ENCODE data around the gene TSC22D1. TPM values are rescaled to one million over a fixed set of nuclear protein-coding genes. Genes with fewer than 3 reads are reported as not detected.

TSC22D1 gene
- total RNA-seq, 1 experiment from 2014 or later, result 72.5 TPM

DNA sequence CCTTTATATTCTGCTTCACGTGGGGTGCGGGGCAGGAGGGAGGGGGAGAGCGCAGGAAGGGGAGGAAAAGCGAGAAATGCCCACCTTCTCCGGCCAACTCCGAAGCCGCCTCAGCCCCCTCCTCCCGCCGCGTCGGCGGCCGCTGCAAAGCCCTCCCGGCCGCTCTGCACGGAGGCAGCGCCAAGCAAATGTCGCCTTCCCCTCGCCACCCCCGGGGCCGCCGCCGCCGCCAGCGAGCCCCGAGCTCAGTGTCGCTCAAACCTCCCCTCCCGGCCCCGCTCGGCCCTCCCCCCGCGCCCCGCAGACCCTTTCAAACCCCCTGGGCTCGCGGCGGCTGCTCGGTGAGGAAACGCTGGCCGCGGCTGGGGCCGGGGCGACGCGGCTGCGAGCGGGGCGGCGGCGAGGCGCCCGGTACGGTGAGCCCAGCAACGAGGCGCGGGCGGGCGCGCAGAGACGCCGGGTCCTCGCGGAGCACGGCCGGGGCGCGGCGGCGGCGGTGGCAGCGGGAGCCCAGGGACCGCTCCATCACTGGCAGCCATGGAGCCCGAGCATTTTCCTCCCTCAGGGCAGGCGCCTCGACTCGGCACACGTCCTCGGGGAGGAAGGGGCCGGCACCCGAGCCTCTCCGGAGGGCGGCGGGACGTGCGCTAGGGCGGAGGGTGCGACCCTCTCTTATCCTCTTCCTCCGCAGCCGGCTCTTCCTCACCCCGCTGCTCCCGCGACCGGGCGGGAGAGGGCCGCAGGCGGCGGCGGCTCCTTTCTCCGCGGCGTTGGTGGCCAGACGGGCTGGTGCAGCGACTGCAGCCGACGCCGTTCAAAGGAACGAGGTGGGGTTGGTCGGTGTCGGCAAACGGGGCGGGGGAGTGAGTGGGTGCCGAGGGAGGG, 463 bp upstream of the TSC22D1 start (continued):
- TF ChIP-seq, protein P1, sequence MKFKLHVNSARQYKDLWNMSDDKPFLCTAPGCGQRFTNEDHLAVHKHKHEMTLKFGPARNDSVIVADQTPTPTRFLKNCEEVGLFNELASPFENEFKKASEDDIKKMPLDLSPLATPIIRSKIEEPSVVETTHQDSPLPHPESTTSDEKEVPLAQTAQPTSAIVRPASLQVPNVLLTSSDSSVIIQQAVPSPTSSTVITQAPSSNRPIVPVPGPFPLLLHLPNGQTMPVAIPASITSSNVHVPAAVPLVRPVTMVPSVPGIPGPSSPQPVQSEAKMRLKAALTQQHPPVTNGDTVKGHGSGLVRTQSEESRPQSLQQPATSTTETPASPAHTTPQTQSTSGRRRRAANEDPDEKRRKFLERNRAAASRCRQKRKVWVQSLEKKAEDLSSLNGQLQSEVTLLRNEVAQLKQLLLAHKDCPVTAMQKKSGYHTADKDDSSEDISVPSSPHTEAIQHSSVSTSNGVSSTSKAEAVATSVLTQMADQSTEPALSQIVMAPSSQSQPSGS (CRISPR knock-in tag; IDR thresholded peaks at IDR 0.05; ENCODE audit: borderline replicate concordance, low read depth), result no peak
- TF ChIP-seq ESRRA (CRISPR knock-in tag; IDR thresholded peaks at IDR 0.05; ENCODE audit: borderline replicate concordance) (0 out of 2 replicates have a peak, but pooled peaks have one; percentile 55), MYBL2 (CRISPR knock-in tag; IDR thresholded peaks at IDR 0.05) (0 out of 2 replicates have a peak, but pooled peaks have one; percentile 10), GTF2I (CRISPR knock-in tag; conservative IDR thresholded peaks at IDR 0.05) (no peak), CREM (CRISPR knock-in tag; IDR thresholded peaks at IDR 0.05) (0 out of 2 replicates have a peak, but pooled peaks have one; percentile 23), TP53 (CRISPR knock-in tag; IDR thresholded peaks at IDR 0.05) (no peak), CREB1 (CRISPR knock-in tag; IDR thresholded peaks at IDR 0.05) (no peak), KAT7 (CRISPR knock-in tag; IDR thresholded peaks at IDR 0.05; ENCODE audit: borderline replicate concordance) (0 out of 2 replicates have a peak, but pooled peaks have one; percentile 55), JUN (CRISPR knock-in tag; IDR thresholded peaks at IDR 0.05) (0 out of 2 replicates have a peak, but pooled peaks have one; percentile 46), GABPB1 (CRISPR knock-in tag; IDR thresholded peaks at IDR 0.05) (peak; percentile 51; the same call in 1 of the 2 replicates)
- TF ChIP-seq, protein P2, sequence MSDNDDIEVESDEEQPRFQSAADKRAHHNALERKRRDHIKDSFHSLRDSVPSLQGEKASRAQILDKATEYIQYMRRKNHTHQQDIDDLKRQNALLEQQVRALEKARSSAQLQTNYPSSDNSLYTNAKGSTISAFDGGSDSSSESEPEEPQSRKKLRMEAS (CRISPR knock-in tag; IDR thresholded peaks at IDR 0.05), result peak; percentile 40; the same call in 1 of the 2 replicates
- TF ChIP-seq, protein P3, sequence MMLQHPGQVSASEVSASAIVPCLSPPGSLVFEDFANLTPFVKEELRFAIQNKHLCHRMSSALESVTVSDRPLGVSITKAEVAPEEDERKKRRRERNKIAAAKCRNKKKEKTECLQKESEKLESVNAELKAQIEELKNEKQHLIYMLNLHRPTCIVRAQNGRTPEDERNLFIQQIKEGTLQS (CRISPR knock-in tag; conservative IDR thresholded peaks at IDR 0.05), result no peak
- TF ChIP-seq, protein P4, sequence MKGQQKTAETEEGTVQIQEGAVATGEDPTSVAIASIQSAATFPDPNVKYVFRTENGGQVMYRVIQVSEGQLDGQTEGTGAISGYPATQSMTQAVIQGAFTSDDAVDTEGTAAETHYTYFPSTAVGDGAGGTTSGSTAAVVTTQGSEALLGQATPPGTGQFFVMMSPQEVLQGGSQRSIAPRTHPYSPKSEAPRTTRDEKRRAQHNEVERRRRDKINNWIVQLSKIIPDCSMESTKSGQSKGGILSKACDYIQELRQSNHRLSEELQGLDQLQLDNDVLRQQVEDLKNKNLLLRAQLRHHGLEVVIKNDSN (CRISPR knock-in tag; IDR thresholded peaks at IDR 0.05), result no peak
- TF ChIP-seq, protein P5, sequence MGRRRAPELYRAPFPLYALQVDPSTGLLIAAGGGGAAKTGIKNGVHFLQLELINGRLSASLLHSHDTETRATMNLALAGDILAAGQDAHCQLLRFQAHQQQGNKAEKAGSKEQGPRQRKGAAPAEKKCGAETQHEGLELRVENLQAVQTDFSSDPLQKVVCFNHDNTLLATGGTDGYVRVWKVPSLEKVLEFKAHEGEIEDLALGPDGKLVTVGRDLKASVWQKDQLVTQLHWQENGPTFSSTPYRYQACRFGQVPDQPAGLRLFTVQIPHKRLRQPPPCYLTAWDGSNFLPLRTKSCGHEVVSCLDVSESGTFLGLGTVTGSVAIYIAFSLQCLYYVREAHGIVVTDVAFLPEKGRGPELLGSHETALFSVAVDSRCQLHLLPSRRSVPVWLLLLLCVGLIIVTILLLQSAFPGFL (CRISPR knock-in tag; IDR thresholded peaks at IDR 0.05; ENCODE audit: borderline replicate concordance), result no peak
- TF ChIP-seq, protein P6, sequence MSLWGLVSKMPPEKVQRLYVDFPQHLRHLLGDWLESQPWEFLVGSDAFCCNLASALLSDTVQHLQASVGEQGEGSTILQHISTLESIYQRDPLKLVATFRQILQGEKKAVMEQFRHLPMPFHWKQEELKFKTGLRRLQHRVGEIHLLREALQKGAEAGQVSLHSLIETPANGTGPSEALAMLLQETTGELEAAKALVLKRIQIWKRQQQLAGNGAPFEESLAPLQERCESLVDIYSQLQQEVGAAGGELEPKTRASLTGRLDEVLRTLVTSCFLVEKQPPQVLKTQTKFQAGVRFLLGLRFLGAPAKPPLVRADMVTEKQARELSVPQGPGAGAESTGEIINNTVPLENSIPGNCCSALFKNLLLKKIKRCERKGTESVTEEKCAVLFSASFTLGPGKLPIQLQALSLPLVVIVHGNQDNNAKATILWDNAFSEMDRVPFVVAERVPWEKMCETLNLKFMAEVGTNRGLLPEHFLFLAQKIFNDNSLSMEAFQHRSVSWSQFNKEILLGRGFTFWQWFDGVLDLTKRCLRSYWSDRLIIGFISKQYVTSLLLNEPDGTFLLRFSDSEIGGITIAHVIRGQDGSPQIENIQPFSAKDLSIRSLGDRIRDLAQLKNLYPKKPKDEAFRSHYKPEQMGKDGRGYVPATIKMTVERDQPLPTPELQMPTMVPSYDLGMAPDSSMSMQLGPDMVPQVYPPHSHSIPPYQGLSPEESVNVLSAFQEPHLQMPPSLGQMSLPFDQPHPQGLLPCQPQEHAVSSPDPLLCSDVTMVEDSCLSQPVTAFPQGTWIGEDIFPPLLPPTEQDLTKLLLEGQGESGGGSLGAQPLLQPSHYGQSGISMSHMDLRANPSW (CRISPR knock-in tag; conservative IDR thresholded peaks at IDR 0.05; ENCODE audit: low read depth), result 0 out of 2 replicates have a peak, but pooled peaks have one; percentile 32

DNA sequence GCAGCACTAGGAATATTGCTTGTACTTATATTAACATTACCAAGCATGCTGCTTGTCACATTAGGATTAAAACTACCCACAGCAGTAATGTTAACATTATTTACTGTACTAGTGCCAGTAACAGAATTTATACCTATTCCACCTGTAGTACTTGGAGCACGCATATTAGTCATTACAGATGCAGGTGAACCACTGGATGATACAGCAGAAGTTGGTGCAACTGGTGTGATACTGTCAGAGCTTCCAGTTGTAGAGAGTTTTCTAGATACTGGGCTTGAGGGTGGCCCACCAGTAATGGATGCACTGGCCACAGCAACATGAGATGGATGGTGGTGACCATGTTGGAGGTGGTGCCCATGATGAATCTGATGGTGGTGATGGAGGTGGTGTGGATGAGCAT, 1.1 kb downstream of the TSC22D1 start:
- no peaks in the 10 kb centered on the region for H3K27me3 Mint-ChIP-seq (ENCODE audit: low read depth)
- CTCF ChIA-PET, result interaction anchor here (0.6 to 0.9 kb wide), 5 partner anchors 8 to 97 kb away, joined by 3 to 6 read pairs (median 3); no protein-coding TSS in a partner anchor
- POLR2A ChIA-PET, result interaction anchor here (0.8 kb wide), 1 partner anchor 138 kb away, joined by 3 read pairs; no protein-coding TSS in a partner anchor
- H3K9me3 Mint-ChIP-seq, result no peaks in the 10 kb centered on the region
- peaks cover 25% of the 10 kb centered on the region for H3K36me3 Mint-ChIP-seq
- peak overlapping the region; percentile 67 for H3K27ac Mint-ChIP-seq
- DNase-seq (ENCODE audit: low spot score), result no peak
- peaks cover 55% of the 10 kb centered on the region for H3K4me1 Mint-ChIP-seq
- H3K4me3 Mint-ChIP-seq, result peak overlapping the region; percentile 92
- ATAC-seq, result no peak
- TF ChIP-seq, protein P7, sequence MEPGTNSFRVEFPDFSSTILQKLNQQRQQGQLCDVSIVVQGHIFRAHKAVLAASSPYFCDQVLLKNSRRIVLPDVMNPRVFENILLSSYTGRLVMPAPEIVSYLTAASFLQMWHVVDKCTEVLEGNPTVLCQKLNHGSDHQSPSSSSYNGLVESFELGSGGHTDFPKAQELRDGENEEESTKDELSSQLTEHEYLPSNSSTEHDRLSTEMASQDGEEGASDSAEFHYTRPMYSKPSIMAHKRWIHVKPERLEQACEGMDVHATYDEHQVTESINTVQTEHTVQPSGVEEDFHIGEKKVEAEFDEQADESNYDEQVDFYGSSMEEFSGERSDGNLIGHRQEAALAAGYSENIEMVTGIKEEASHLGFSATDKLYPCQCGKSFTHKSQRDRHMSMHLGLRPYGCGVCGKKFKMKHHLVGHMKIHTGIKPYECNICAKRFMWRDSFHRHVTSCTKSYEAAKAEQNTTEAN (CRISPR knock-in tag; IDR thresholded peaks at IDR 0.05), result no peak
- TF ChIP-seq ESRRA (CRISPR knock-in tag; IDR thresholded peaks at IDR 0.05; ENCODE audit: borderline replicate concordance), result no peak
- no peak for TF ChIP-seq NR1H2 (CRISPR knock-in tag; IDR thresholded peaks at IDR 0.05)
- TF ChIP-seq, protein P1 (CRISPR knock-in tag; IDR thresholded peaks at IDR 0.05; ENCODE audit: borderline replicate concordance, low read depth), result no peak
- TF ChIP-seq, protein P8, sequence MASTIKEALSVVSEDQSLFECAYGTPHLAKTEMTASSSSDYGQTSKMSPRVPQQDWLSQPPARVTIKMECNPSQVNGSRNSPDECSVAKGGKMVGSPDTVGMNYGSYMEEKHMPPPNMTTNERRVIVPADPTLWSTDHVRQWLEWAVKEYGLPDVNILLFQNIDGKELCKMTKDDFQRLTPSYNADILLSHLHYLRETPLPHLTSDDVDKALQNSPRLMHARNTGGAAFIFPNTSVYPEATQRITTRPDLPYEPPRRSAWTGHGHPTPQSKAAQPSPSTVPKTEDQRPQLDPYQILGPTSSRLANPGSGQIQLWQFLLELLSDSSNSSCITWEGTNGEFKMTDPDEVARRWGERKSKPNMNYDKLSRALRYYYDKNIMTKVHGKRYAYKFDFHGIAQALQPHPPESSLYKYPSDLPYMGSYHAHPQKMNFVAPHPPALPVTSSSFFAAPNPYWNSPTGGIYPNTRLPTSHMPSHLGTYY (CRISPR knock-in tag; IDR thresholded peaks at IDR 0.05), result no peak
- TF ChIP-seq ZNF138 (CRISPR knock-in tag; conservative IDR thresholded peaks at IDR 0.05), result no peak
- TF ChIP-seq, protein P9, sequence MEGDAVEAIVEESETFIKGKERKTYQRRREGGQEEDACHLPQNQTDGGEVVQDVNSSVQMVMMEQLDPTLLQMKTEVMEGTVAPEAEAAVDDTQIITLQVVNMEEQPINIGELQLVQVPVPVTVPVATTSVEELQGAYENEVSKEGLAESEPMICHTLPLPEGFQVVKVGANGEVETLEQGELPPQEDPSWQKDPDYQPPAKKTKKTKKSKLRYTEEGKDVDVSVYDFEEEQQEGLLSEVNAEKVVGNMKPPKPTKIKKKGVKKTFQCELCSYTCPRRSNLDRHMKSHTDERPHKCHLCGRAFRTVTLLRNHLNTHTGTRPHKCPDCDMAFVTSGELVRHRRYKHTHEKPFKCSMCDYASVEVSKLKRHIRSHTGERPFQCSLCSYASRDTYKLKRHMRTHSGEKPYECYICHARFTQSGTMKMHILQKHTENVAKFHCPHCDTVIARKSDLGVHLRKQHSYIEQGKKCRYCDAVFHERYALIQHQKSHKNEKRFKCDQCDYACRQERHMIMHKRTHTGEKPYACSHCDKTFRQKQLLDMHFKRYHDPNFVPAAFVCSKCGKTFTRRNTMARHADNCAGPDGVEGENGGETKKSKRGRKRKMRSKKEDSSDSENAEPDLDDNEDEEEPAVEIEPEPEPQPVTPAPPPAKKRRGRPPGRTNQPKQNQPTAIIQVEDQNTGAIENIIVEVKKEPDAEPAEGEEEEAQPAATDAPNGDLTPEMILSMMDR (IDR thresholded peaks at IDR 0.05), result no peak

Data from WTC11 (cell line).